CD4-positive, alpha-beta memory T cell (primary cell): ENCODE data around the gene ATP9A. TPM values are rescaled to one million over a fixed set of nuclear protein-coding genes. Genes with fewer than 3 reads are reported as not detected.
"Not testable (repeated sequence)": the region's sequence is repeated elsewhere in the genome, so short reads cannot be mapped to it uniquely, and the experiment has no call there.

Source experiments
- CTCF ChIA-PET: fragments of 350-600 bp; sonication (Branson Sonifier 250); formaldehyde crosslinking; loops from one replicate; lab custom pipeline; 2021; ENCODE audit warnings: inconsistent platforms; ENCODE audit not compliant: partially characterized antibody; lab: Charles Lee
- POLR2A ChIA-PET: fragments of 350-600 bp; sonication (Branson Sonifier 250); formaldehyde crosslinking; loops from one replicate; lab custom pipeline; 2021; ENCODE audit not compliant: partially characterized antibody; lab: Charles Lee
- DNase-seq, 5 donors: peaks; one replicate each; pipeline versions ENCODE4 v3.0.0 to v3.0.0-alpha.2; 2020 to 2022; ENCODE audit warnings: mixed read lengths in 1 of 5
- H3K27ac ChIP-seq: one replicate; pipeline ENCODE4 v1.7.0; 2013; ENCODE audit warnings: low read depth, low read length
- H3K27me3 ChIP-seq: 2 replicates; pipeline ENCODE4 v1.7.0; 2013; ENCODE audit warnings: mild to moderate bottlenecking, low read length, moderate library complexity; ENCODE audit not compliant: insufficient read depth
- H3K36me3 ChIP-seq: 2 replicates; pipeline ENCODE4 v1.7.0; 2013; ENCODE audit warnings: mild to moderate bottlenecking, low read length, moderate library complexity; ENCODE audit not compliant: insufficient read depth
- H3K4me1 ChIP-seq: 2 replicates; pipeline ENCODE4 v1.7.0; 2013; ENCODE audit warnings: mild to moderate bottlenecking, low read length, moderate library complexity; ENCODE audit not compliant: insufficient read depth
- H3K4me3 ChIP-seq, 2 donors: one replicate each; pipeline ENCODE4 v1.7.0; 2013; ENCODE audit warnings: low read length in 2 of 2, mild to moderate bottlenecking in 1 of 2
- H3K9me3 ChIP-seq, 2 donors: one replicate each; pipeline ENCODE4 v1.7.0; 2013; ENCODE audit warnings: low read length in 2 of 2, control low read depth in 1 of 2; ENCODE audit not compliant: control insufficient read depth in 1 of 2
- H3K27ac Mint-ChIP-seq, 7 donors: one replicate each; pipeline ENCODE4 v1.8.0; 2020 to 2021; ENCODE audit warnings: mixed read lengths in 7 of 7, mild to moderate bottlenecking in 6 of 7, inconsistent platforms in 3 of 7, moderate library complexity in 3 of 7
- H3K27me3 Mint-ChIP-seq, 2 donors: one replicate each; pipeline ENCODE4 v1.8.0; 2020 to 2021; ENCODE audit warnings: mixed read lengths in 2 of 2
- H3K36me3 Mint-ChIP-seq, 2 donors: one replicate each; pipeline ENCODE4 v1.8.0; 2020 to 2021; ENCODE audit warnings: mixed read lengths in 2 of 2, inconsistent platforms in 1 of 2, mild to moderate bottlenecking in 1 of 2
- H3K4me1 Mint-ChIP-seq, 4 donors: one replicate each; pipeline ENCODE4 v1.8.0; 2020 to 2021; ENCODE audit warnings: mixed read lengths in 4 of 4, mild to moderate bottlenecking in 1 of 4
- H3K4me3 Mint-ChIP-seq, 8 donors: one replicate each; pipeline ENCODE4 v1.8.0; 2020 to 2021; ENCODE audit warnings: mixed read lengths in 8 of 8, mild to moderate bottlenecking in 7 of 8, moderate library complexity in 6 of 8, inconsistent platforms in 3 of 8
- H3K9me3 Mint-ChIP-seq, 8 donors: one replicate each; pipeline ENCODE4 v1.8.0; 2020 to 2021; ENCODE audit warnings: mixed read lengths in 8 of 8, mild to moderate bottlenecking in 5 of 8, inconsistent platforms in 3 of 8, moderate library complexity in 1 of 8
- intact Hi-C: fragments of 100-400 bp; cut with micrococcal nuclease; formaldehyde crosslinking; loops from one replicate; pipeline ENCODE4 v1.15.1; 2023
- polyA plus RNA-seq, 2 donors: library from polyadenylated mRNA; unstranded; fragments of 300-500 nt; fragmentation: Illumina TruSeq; gene quantifications; one replicate each; pipeline ENCODE4 v1.2.3, GENCODE V29; 2021
- total RNA-seq, 2 experiments: library from RNA; stranded (reverse); gene quantifications; one replicate each; pipeline ENCODE4 v1.2.3, GENCODE V29; 2021

Gene ATP9A
- total and polyA plus RNA-seq, 4 experiments from 2014 or later = 0.14 to 1.0 (median 0.32) TPM

DNA sequence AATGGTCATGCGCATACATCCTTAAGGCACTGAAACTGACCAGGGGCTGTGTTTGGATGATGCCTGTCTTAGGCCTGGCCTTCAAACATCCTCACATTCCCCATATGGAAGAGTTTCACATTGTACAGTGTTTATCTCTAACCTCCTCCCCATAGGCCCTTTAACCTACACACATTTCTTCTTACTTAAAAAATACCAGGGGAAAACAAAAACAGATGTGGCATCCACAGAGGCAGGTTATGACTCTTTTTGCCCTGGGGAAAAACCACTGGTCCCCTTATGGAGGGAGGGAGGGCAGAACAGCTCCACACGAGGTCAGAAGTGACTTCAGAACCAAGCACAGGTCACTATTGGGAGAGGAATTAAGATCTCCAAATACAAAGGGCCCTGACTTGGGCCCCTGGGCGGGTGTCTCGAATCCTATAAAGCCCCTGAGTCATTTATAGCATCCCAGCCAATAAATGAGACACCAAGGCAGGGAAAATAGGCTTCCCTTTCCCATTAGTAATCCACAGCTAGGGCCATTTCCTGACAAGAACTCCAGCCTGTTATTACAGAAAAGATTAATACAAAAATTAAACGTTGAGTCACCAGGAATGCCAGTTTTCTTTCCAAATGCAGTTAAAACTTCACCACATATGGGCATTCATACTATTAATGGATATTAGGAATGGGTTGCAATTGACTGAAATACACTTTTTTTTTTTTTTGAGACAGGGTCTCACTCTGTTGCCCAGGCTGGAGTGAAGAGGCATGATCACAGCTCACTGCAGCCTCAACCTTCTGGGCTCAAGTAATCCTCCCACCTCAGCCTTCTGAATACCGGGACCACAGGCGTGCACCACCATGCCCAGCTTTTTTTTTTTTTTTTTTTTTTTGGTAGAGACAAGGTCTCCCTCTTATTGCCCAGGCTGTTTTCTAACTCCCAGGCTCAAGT is 107.2 kb downstream of the ATP9A start:
- H3K27ac Mint-ChIP-seq = peak overlapping the region in 1 of 7 donors; percentile 14
- H3K4me3 Mint-ChIP-seq = no peak overlapping the region
- H3K4me3 ChIP-seq = no peak overlapping the region
- H3K27me3 ChIP-seq = no peaks in the 10 kb centered on the region
- CTCF ChIA-PET = interaction anchor here (0.9 to 1.0 kb wide), 3 partner anchors 16 to 1177 kb away, joined by 3 read pairs; no protein-coding TSS in a partner anchor
- no peaks in the 10 kb centered on the region for H3K9me3 ChIP-seq
- DNase-seq = no peak
- intact Hi-C loops = no loop called here
- POLR2A ChIA-PET = interaction anchor here (1.3 kb wide), 1 partner anchor 753 kb away, joined by 3 read pairs; no protein-coding TSS in a partner anchor
- no peaks in the 10 kb centered on the region for H3K36me3 ChIP-seq
- no peaks in the 10 kb centered on the region for H3K36me3 Mint-ChIP-seq
- H3K27me3 Mint-ChIP-seq = no peaks in the 10 kb centered on the region
- peaks cover 6 to 13% (median 9%) of the 10 kb centered on the region in 4 donors for H3K4me1 Mint-ChIP-seq
- peaks cover 12% of the 10 kb centered on the region for H3K4me1 ChIP-seq
- H3K27ac ChIP-seq = no peak overlapping the region
- no peaks in the 10 kb centered on the region for H3K9me3 Mint-ChIP-seq

DNA sequence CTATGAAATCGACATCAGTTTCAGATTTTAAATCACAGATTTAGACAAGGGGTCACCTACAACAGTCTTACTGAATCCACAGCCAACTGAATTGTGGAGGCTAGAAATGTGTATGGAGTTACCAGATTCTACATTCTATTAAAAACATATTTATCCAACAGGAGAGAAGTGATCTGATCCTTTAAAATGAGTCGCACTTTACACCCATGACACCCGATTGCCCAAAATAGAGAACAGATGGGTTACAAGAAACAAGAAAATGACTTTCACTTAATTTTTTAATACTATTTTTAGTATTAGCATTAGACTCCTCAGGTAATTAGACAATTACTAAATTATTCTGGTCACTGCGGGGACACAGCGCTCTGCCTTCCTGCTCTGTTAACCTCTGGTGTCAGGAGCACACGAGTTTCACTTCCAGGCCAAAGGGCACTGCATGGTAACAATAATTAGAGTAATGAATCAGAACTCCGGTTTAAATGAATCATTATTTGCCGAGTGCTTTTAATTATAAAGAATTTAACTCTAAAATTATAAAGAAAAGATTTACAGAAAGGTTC is 108.6 kb downstream of the ATP9A start:
- POLR2A ChIA-PET = no interaction called here
- no peak overlapping the region for H3K4me3 ChIP-seq
- no peak for DNase-seq
- peaks cover 6 to 13% (median 9%) of the 10 kb centered on the region in 4 donors for H3K4me1 Mint-ChIP-seq
- H3K36me3 ChIP-seq = no peaks in the 10 kb centered on the region
- intact Hi-C loops = no loop called here
- H3K36me3 Mint-ChIP-seq = no peaks in the 10 kb centered on the region
- no peak overlapping the region for H3K4me3 Mint-ChIP-seq
- H3K27ac Mint-ChIP-seq = no peak overlapping the region
- H3K27me3 ChIP-seq = no peaks in the 10 kb centered on the region
- peaks cover 12% of the 10 kb centered on the region for H3K4me1 ChIP-seq
- CTCF ChIA-PET = no interaction called here
- no peaks in the 10 kb centered on the region for H3K9me3 Mint-ChIP-seq
- H3K27ac ChIP-seq = no peak overlapping the region
- H3K9me3 ChIP-seq = no peaks in the 10 kb centered on the region
- H3K27me3 Mint-ChIP-seq = no peaks in the 10 kb centered on the region

DNA sequence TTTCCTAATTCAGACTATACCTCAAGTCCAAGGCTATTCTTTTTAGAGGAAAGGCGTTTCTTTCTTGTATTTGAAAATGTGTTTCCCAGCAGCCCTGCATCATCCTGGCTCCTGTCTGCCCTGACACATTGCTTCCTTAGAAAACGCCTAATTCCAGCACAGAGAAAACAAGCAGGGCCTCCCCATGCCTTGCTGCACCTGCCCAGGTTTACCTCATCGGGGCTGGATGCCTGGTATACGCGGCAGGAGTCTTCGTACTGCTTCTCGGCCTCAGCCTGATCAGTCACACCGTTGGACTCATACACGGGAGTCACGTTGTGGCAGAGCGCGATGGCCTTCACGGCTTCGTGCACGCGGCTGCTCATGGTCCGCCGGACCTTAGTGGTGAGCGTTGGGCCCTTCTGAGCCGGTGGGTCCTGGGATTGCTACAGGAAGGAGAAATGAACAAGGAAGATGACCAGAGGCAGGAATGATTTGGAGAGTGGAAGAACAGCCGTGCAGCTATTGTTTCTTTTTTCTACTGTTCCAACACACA is 111.4 kb downstream of the ATP9A start:
- H3K36me3 ChIP-seq = no peaks in the 10 kb centered on the region
- Mint-ChIP-seq H3K27ac (no peak overlapping the region), H3K4me3 (no peak overlapping the region), H3K27me3 (peaks cover 0 to 1% of the 10 kb centered on the region in 2 donors), H3K4me1 (peaks cover 4 to 8% (median 5%) of the 10 kb centered on the region in 4 donors), H3K36me3 (no peaks in the 10 kb centered on the region), H3K9me3 (no peaks in the 10 kb centered on the region)
- intact Hi-C loops = no loop called here
- H3K4me1 ChIP-seq = peaks cover 10% of the 10 kb centered on the region
- no peak overlapping the region for H3K4me3 ChIP-seq
- no peak overlapping the region for H3K27ac ChIP-seq
- H3K9me3 ChIP-seq = no peaks in the 10 kb centered on the region
- DNase-seq = no peak
- H3K27me3 ChIP-seq = no peaks in the 10 kb centered on the region
- ChIA-PET POLR2A (no interaction called here), CTCF (no interaction called here)

GRCh38 chr20:51656089-51656488 is 112.1 kb downstream of the ATP9A start:
- H3K4me1 Mint-ChIP-seq, H3K27me3 ChIP-seq, H3K4me3 Mint-ChIP-seq, H3K36me3 ChIP-seq, DNase-seq, H3K9me3 ChIP-seq, H3K4me3 ChIP-seq, CTCF ChIA-PET, POLR2A ChIA-PET, H3K27ac ChIP-seq, H3K4me1 ChIP-seq, H3K27ac Mint-ChIP-seq, H3K27me3 Mint-ChIP-seq, intact Hi-C loops, H3K36me3 Mint-ChIP-seq, H3K9me3 Mint-ChIP-seq: not testable (repeated sequence)

DNA sequence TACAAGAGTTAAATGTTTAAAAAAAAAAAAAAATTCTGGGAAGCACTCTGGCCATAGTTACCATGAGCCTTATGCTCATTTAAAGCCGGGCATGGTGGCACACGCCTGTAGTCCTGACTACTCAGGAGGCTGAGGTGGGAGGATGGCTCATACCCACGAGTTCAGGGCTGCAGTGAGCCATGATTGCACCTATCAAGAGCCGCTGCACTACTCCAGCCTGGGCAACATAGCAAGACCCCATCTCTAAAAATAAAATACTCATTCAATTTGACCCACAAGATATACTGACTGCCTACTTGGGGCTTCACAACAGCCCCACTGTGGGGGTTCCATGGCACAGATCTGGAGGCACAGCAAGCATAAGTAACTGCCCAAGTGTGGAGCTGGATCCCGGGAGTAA is 113.7 kb downstream of the ATP9A start:
- H3K4me1 Mint-ChIP-seq = no peaks in the 10 kb centered on the region
- no peak overlapping the region for H3K4me3 Mint-ChIP-seq
- no peaks in the 10 kb centered on the region for H3K9me3 Mint-ChIP-seq
- POLR2A ChIA-PET = no interaction called here
- Histone ChIP-seq H3K36me3 (no peaks in the 10 kb centered on the region), H3K27ac (no peak overlapping the region), H3K4me3 (no peak overlapping the region), H3K27me3 (no peaks in the 10 kb centered on the region), H3K9me3 (no peaks in the 10 kb centered on the region), H3K4me1 (no peaks in the 10 kb centered on the region)
- no peak overlapping the region for H3K27ac Mint-ChIP-seq
- intact Hi-C loops = no loop called here
- CTCF ChIA-PET = no interaction called here
- H3K27me3 Mint-ChIP-seq = peaks cover 0 to 1% of the 10 kb centered on the region in 2 donors
- no peak for DNase-seq
- H3K36me3 Mint-ChIP-seq = no peaks in the 10 kb centered on the region

DNA sequence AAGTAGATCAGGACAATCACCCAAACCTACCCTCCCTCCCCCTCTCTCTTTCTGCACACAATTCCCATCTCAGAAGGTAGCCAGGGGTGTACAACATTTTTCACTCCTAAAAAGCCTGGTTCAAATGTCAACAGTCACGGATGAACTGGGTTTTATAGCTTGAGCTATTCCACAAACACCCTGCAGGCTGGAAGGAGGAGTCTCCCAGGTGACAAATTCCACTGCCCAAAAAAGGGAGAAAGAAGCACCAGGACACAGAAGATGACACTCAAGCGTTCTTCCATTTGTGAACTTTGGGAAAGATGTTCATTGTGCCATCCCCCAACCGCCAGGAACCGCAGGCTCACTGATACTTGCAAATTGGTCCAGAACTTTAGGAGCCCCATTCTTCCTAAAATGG is 114.1 kb downstream of the ATP9A start:
- ChIA-PET POLR2A (no interaction called here), CTCF (interaction anchor here (1.2 kb wide), 1 partner anchor 10 kb away, joined by 4 read pairs; no protein-coding TSS in a partner anchor)
- Mint-ChIP-seq H3K27ac (no peak overlapping the region), H3K27me3 (peaks cover 0 to 3% of the 10 kb centered on the region in 2 donors), H3K4me1 (no peaks in the 10 kb centered on the region), H3K36me3 (no peaks in the 10 kb centered on the region), H3K4me3 (no peak overlapping the region), H3K9me3 (no peaks in the 10 kb centered on the region)
- Histone ChIP-seq H3K4me3 (no peak overlapping the region), H3K27ac (no peak overlapping the region), H3K36me3 (no peaks in the 10 kb centered on the region), H3K9me3 (no peaks in the 10 kb centered on the region), H3K4me1 (no peaks in the 10 kb centered on the region), H3K27me3 (no peaks in the 10 kb centered on the region)
- no peak for DNase-seq
- intact Hi-C loops = no loop called here

DNA sequence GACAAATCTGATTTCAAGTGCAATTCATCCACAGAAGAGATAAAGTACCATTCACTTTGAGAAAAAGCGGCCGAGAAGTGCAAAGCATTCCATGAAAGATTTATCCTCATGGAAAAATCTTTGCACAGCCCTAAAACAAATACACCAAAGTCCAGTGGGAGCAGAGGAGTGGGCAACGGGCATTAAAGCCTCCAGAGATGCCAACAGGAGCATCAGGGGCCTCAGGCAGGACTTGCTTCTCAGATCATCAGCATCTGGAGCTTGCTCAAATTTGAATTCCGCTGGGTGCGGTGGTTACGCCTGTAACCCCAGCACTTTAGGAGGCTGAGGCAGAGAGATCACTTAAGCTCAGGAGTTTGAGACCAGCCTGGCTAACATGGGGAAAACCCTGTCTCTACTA is 115.0 kb downstream of the ATP9A start:
- Histone ChIP-seq H3K27ac (no peak overlapping the region), H3K36me3 (no peaks in the 10 kb centered on the region), H3K4me1 (no peaks in the 10 kb centered on the region), H3K4me3 (no peak overlapping the region), H3K27me3 (no peaks in the 10 kb centered on the region), H3K9me3 (no peaks in the 10 kb centered on the region)
- intact Hi-C loops = no loop called here
- no peak for DNase-seq
- no peaks in the 10 kb centered on the region for H3K4me1 Mint-ChIP-seq
- ChIA-PET CTCF (interaction anchor here (1.2 kb wide), 1 partner anchor 9 kb away, joined by 4 read pairs; no protein-coding TSS in a partner anchor), POLR2A (no interaction called here)
- H3K4me3 Mint-ChIP-seq = no peak overlapping the region
- H3K27me3 Mint-ChIP-seq = peaks cover 0 to 3% of the 10 kb centered on the region in 2 donors
- no peak overlapping the region for H3K27ac Mint-ChIP-seq
- H3K36me3 Mint-ChIP-seq = no peaks in the 10 kb centered on the region
- H3K9me3 Mint-ChIP-seq = no peaks in the 10 kb centered on the region
